GM23338 (cell line): ENCODE data around the gene SLC5A2. TPM values are rescaled to one million over a fixed set of nuclear protein-coding genes. Genes with fewer than 3 reads are reported as not detected.

ENCODE experiments used
- ATAC-seq: fragments of 200-7000 bp; cut with Tn5 transposase; 3 replicates; pipeline ENCODE4 v1.9.1; 2020
- DNase-seq: peaks from one replicate; pipeline ENCODE4 v3.0.0-alpha.2; 2015; ENCODE audit warnings: low spot score
- H2AFZ ChIP-seq: fragments of 200-600 bp; sonication (generic); 2 replicates; pipeline ENCODE4 v1.8.0; 2016; ENCODE audit warnings: antibody characterized with exemption, mild to moderate bottlenecking, moderate library complexity
- H3F3A ChIP-seq: fragments of 200-600 bp; sonication (generic); replicated peaks from 2 replicates; pipeline ENCODE4 v1.8.0; 2017; ENCODE audit warnings: antibody characterized with exemption, mixed run types, low read depth
- H3K27ac ChIP-seq: fragments of 200-600 bp; sonication (generic); 2 replicates; pipeline ENCODE4 v1.6.1; 2016; ENCODE audit warnings: low read depth
- H3K27me3 ChIP-seq: fragments of 200-600 bp; sonication (generic); 2 replicates; pipeline ENCODE4 v1.8.0; 2016; ENCODE audit warnings: mild to moderate bottlenecking, mixed run types, moderate library complexity; ENCODE audit not compliant: insufficient read depth
- H3K36me3 ChIP-seq: fragments of 200-600 bp; sonication (generic); 2 replicates; pipeline ENCODE4 v1.8.0; 2016; ENCODE audit warnings: mild to moderate bottlenecking; ENCODE audit not compliant: insufficient read depth
- H3K4me1 ChIP-seq: fragments of 200-600 bp; sonication (generic); 2 replicates; pipeline ENCODE4 v1.8.0; 2016; ENCODE audit warnings: mild to moderate bottlenecking, moderate library complexity; ENCODE audit not compliant: insufficient read depth
- H3K4me2 ChIP-seq: fragments of 200-600 bp; sonication (generic); 2 replicates; pipeline ENCODE4 v1.7.1; 2017; ENCODE audit warnings: mixed run types
- H3K4me3 ChIP-seq: fragments of 200-600 bp; sonication (generic); 2 replicates; pipeline ENCODE4 v1.6.1; 2016; ENCODE audit warnings: mixed run types
- H3K79me2 ChIP-seq: fragments of 200-600 bp; sonication (generic); replicated peaks from 2 replicates; pipeline ENCODE4 v1.8.0; 2017; ENCODE audit warnings: mild to moderate bottlenecking; ENCODE audit not compliant: insufficient read depth
- H3K9me2 ChIP-seq: fragments of 200-600 bp; sonication (generic); 2 replicates; pipeline ENCODE4 v1.8.0; 2017; ENCODE audit not compliant: insufficient read depth
- H4K20me1 ChIP-seq: fragments of 200-600 bp; sonication (generic); replicated peaks from 2 replicates; pipeline ENCODE4 v1.8.0; 2017; ENCODE audit warnings: mild to moderate bottlenecking; ENCODE audit not compliant: insufficient read depth
- H3K27ac Mint-ChIP-seq: 2 replicates; pipeline ENCODE4 v1.8.0; 2020; ENCODE audit warnings: inconsistent platforms, mild to moderate bottlenecking, moderate library complexity, mixed read lengths
- H3K27me3 Mint-ChIP-seq: 3 replicates; pipeline ENCODE4 v1.8.0; 2022; ENCODE audit warnings: low read depth, mild to moderate bottlenecking, moderate library complexity, mixed read lengths, inconsistent platforms; ENCODE audit not compliant: insufficient read depth, poor library complexity
- H3K36me3 Mint-ChIP-seq: 3 replicates; pipeline ENCODE4 v1.8.0; 2021; ENCODE audit warnings: low read depth, mild to moderate bottlenecking, inconsistent platforms, moderate library complexity, mixed read lengths
- H3K4me1 Mint-ChIP-seq: 3 replicates; pipeline ENCODE4 v1.8.0; 2020; ENCODE audit warnings: mild to moderate bottlenecking, inconsistent platforms, mixed read lengths
- H3K4me3 Mint-ChIP-seq: 3 replicates; pipeline ENCODE4 v1.8.0; 2021; ENCODE audit warnings: moderate library complexity, mild to moderate bottlenecking, inconsistent platforms, mixed read lengths
- H3K9me3 Mint-ChIP-seq: 3 replicates; pipeline ENCODE4 v1.8.0; 2020; ENCODE audit warnings: moderate library complexity, mild to moderate bottlenecking, inconsistent platforms, mixed read lengths
- CREB1 ChIP-seq: fragments of 250-450 bp; sonication (Bioruptor Pico); IDR thresholded peaks from 2 replicates; pipeline ENCODE4 v1.5.0; 2020; ENCODE audit warnings: low read depth, mild to moderate bottlenecking, moderate library complexity
- CTCF ChIP-seq, 2 experiments: fragments of 200-600 bp in 1 of 2; sonication (generic) in 1 of 2; conservative IDR thresholded peaks; 2 replicates each; pipeline versions ENCODE4 v1.5.1 to v1.6.1; 2016 to 2017; ENCODE audit warnings: antibody characterized with exemption in 2 of 2, low read depth in 2 of 2, mild to moderate bottlenecking in 2 of 2, moderate library complexity in 1 of 2
- ETS1 ChIP-seq: IDR thresholded peaks from 2 replicates; pipeline ENCODE4 v1.6.1; 2016; ENCODE audit warnings: antibody characterized with exemption
- EZH2 ChIP-seq: fragments of 200-600 bp; sonication (generic); IDR thresholded peaks from one replicate; pipeline ENCODE4 v1.8.0; 2017; ENCODE audit warnings: antibody characterized with exemption, mild to moderate bottlenecking, low read depth; ENCODE audit not compliant: unreplicated experiment
- EZH2phosphoT487 ChIP-seq: fragments of 200-600 bp; sonication (generic); IDR thresholded peaks from one replicate; pipeline ENCODE4 v1.8.1; 2018; ENCODE audit warnings: antibody characterized with exemption; ENCODE audit not compliant: unreplicated experiment
- JUNB ChIP-seq: IDR thresholded peaks from one replicate; pipeline ENCODE4 v1.6.1; 2016; ENCODE audit warnings: antibody characterized with exemption; ENCODE audit not compliant: unreplicated experiment
- POLR2AphosphoS5 ChIP-seq: IDR thresholded peaks from 2 replicates; pipeline ENCODE4 v1.6.1; 2016; ENCODE audit warnings: antibody characterized with exemption, low read depth
- REST ChIP-seq: IDR thresholded peaks from one replicate; pipeline ENCODE4 v1.6.1; 2018; ENCODE audit warnings: antibody characterized with exemption; ENCODE audit not compliant: unreplicated experiment
- STAT1 ChIP-seq: IDR thresholded peaks from one replicate; pipeline ENCODE4 v1.6.1; 2016; ENCODE audit warnings: antibody characterized with exemption; ENCODE audit not compliant: unreplicated experiment
- ZNF114 ChIP-seq: fragments of 250-450 bp; sonication (Bioruptor Pico); IDR thresholded peaks from 2 replicates; pipeline ENCODE4 v1.5.0; 2020; ENCODE audit warnings: mild to moderate bottlenecking, moderate library complexity
- ZNF331 ChIP-seq: fragments of 250-450 bp; sonication (Bioruptor Pico); IDR thresholded peaks from 2 replicates; pipeline ENCODE4 v1.5.0; 2020; ENCODE audit warnings: low read depth, mild to moderate bottlenecking, moderate library complexity
- polyA plus RNA-seq: library from polyadenylated mRNA; unstranded; fragments of >200 nt; fragmentation: Nextera tagmentation; extraction: Ambion mirVana; gene quantifications from 2 replicates; pipeline ENCODE4 v1.2.1, GENCODE V29; 2016
- total RNA-seq: library from RNA; depleted of rRNA; stranded (reverse); fragments of >200 nt; shearing (Covaris generic); gene quantifications from 2 replicates; pipeline ENCODE4 v1.2.3, GENCODE V29; 2014

SLC5A2 gene
- total and polyA plus RNA-seq, 2 experiments from 2014 or later, result 0.76 to 3.6 TPM

GRCh38 chr16:31493506-31494125 lies 10.7 kb downstream of the SLC5A2 start:
- ATAC-seq (no peak), DNase-seq (no peak)
- Histone ChIP-seq H3K4me1 (no peaks in the 10 kb centered on the region), H3K27me3 (peaks cover 18% of the 10 kb centered on the region), H3K4me3 (no peak overlapping the region), H3K79me2 (no peaks in the 10 kb centered on the region), H4K20me1 (no peaks in the 10 kb centered on the region), H3K27ac (no peak overlapping the region), H3K9me2 (no peaks in the 10 kb centered on the region), H3K4me2 (no peak overlapping the region), H2AFZ (no peak overlapping the region), H3F3A (no peaks in the 10 kb centered on the region), H3K36me3 (no peaks in the 10 kb centered on the region)
- peaks cover 20% of the 10 kb centered on the region for H3K27me3 Mint-ChIP-seq
- TF ChIP-seq EZH2 (no peak), STAT1 (no peak), JUNB (no peak), CTCF (conservative IDR thresholded peaks at IDR 0.05; ENCODE audit: low read depth in 2 of 2) (no peak), POLR2AphosphoS5 (no peak), ZNF331 (CRISPR knock-in tag) (no peak), CREB1 (CRISPR knock-in tag) (no peak), EZH2phosphoT487 (no peak), ZNF114 (no peak), ETS1 (no peak), REST (no peak)
- no peak overlapping the region for H3K27ac Mint-ChIP-seq
- peaks cover 10% of the 10 kb centered on the region; the same call in 2 of the 3 replicates for H3K4me1 Mint-ChIP-seq
- H3K36me3 Mint-ChIP-seq, result peaks cover 38% of the 10 kb centered on the region
- no peak overlapping the region for H3K4me3 Mint-ChIP-seq
- H3K9me3 Mint-ChIP-seq, result no peaks in the 10 kb centered on the region; the same call in 1 of the 3 replicates
